ENCODE results near the gene GRK5.

Gene GRK5

GRCh38 chr10:119378737-119379067, 171.3 kb downstream of the GRK5 start:
- no peak for DNase-seq (ENCODE audit: low read depth, low spot score)
- no peak overlapping the region for H3K4me3 ChIP-seq (ENCODE audit: low read depth, low read length)
- ChIA-PET CTCF (no interaction called here), POLR2A (no interaction called here)
- TF ChIP-seq CTCF (IDR thresholded peaks at IDR 0.05; ENCODE audit: insufficient read depth, low read length, missing control alignments) = no peak

- TF ChIP-seq CTCF (IDR thresholded peaks at IDR 0.05; ENCODE audit: insufficient read depth, low read length, missing control alignments) = no peak
- POLR2A ChIA-PET = interaction anchor here (0.6 kb wide), 1 partner anchor 12 kb away, joined by 3 read pairs; no protein-coding TSS in a partner anchor
- no peak overlapping the region for H3K4me3 ChIP-seq (ENCODE audit: low read depth, low read length)
- DNase-seq (ENCODE audit: low read depth, low spot score) = no peak
- CTCF ChIA-PET = no interaction called here
Observed at GRCh38 chr10:119379466-119380071, 172.2 kb downstream of the GRK5 start.

- DNase-seq (ENCODE audit: low read depth, low spot score) = no peak
- TF ChIP-seq CTCF (IDR thresholded peaks at IDR 0.05; ENCODE audit: insufficient read depth, low read length, missing control alignments) = no peak
- ChIA-PET CTCF (interaction anchor here (1.3 to 1.9 kb wide), 3 partner anchors 35 to 183 kb away, joined by 4 to 5 read pairs (median 5); no protein-coding TSS in a partner anchor), POLR2A (interaction anchor here (0.5 to 1.7 kb wide), 2 partner anchors 12 to 138 kb away, joined by 4 read pairs; no protein-coding TSS in a partner anchor)
- H3K4me3 ChIP-seq (ENCODE audit: low read depth, low read length) = no peak overlapping the region
Observed at GRCh38 chr10:119383174-119383856, 175.9 kb downstream of the GRK5 start.

- ChIA-PET POLR2A (no interaction called here), CTCF (interaction anchor here (1.6 to 1.9 kb wide), 2 partner anchors 34 to 184 kb away, joined by 4 to 5 read pairs; no protein-coding TSS in a partner anchor)
- TF ChIP-seq CTCF (IDR thresholded peaks at IDR 0.05; ENCODE audit: insufficient read depth, low read length, missing control alignments) = no peak
- no peak for DNase-seq (ENCODE audit: low read depth, low spot score)
- no peak overlapping the region for H3K4me3 ChIP-seq (ENCODE audit: low read depth, low read length)
Observed at GRCh38 chr10:119384127-119384526, 176.8 kb downstream of the GRK5 start.

GRCh38 chr10:119386666-119387065, 179.3 kb downstream of the GRK5 start:
- POLR2A ChIA-PET = no interaction called here
- DNase-seq (ENCODE audit: low read depth, low spot score) = no peak
- no peak overlapping the region for H3K4me3 ChIP-seq (ENCODE audit: low read depth, low read length)
- no peak for TF ChIP-seq CTCF (IDR thresholded peaks at IDR 0.05; ENCODE audit: insufficient read depth, low read length, missing control alignments)
- CTCF ChIA-PET = interaction anchor here (1.1 to 1.6 kb wide), 2 partner anchors 9 to 11 kb away, joined by 3 read pairs; no protein-coding TSS in a partner anchor

GRCh38 chr10:119388849-119389345, 181.5 kb downstream of the GRK5 start:
- CTCF ChIA-PET = interaction anchor here (0.8 to 1.1 kb wide), 2 partner anchors 17 kb away, joined by 3 read pairs; no protein-coding TSS in a partner anchor
- no peak overlapping the region for H3K4me3 ChIP-seq (ENCODE audit: low read depth, low read length)
- POLR2A ChIA-PET = no interaction called here
- DNase-seq (ENCODE audit: low read depth, low spot score) = no peak
- TF ChIP-seq CTCF (IDR thresholded peaks at IDR 0.05; ENCODE audit: insufficient read depth, low read length, missing control alignments) = no peak
